ENCODE data around the gene ABHD12. TPM values are rescaled to one million over a fixed set of nuclear protein-coding genes. Genes with fewer than 3 reads are reported as not detected.

The ABHD12 gene
- total RNA-seq = 30.2 and 36.2 TPM in 2 replicates

GRCh38 chr20:25390538-25391528, at the start of gene ABHD12:
TSS of gene ABHD12 (minus strand) at chr20:25390835. CDS start at chr20:25390703, 132 bp downstream.

DNA sequence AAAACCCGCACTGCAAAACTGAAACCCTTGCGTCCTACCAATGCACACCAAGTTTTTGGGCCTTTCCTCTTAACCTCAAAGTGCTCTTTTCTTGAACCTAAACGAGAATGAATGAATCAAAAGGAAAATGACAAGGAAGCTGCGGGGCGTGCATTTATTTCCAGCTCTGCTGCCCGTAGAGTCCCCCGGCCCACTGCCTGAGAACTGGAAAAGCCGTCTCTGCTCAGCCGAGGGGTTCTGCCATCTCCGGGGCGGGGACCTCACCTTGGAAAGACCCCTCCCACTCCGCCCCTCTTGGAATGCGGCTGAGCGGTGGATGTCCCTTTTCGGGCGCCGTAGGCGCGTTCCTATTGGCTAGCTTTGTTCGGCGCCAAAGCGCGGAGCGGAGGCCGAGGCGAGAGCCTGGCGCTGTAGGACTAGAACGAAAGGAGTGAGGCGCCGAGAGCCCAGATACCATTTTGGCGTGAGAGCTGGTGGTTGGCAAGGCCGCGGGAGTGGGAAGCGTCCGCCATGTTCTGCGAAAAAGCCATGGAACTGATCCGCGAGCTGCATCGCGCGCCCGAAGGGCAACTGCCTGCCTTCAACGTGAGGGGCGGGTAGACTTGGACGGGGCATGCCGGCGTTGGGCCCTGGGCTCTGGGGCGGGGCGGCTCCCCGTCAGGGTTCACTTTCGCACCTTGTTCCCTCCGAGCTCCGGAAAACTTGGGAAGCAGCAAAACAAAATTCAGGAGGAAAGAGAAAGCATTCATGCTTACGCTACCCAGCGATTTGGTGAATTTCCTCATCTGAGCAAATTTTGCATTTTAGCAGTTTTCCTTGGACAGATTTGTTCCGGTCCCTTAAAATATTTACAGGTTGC, 16.9 kb upstream of the ABHD12 start, which contains the start of gene GINS1:
Gene GINS1, plus strand, starts transcription at position 363 of the 859 bp plus-strand sequence. Its CDS starts 148 bp downstream, at position 511.

Other genes starting within 250 kb of the ABHD12 start
- 46.4 and 55.5 TPM in 2 replicates for gene ENTPD6, start 195.1 kb downstream of the ABHD12 start, total RNA-seq
- gene PYGB, start 142.8 kb downstream of the ABHD12 start, total RNA-seq = 189 and 214 TPM in 2 replicates
- gene GINS1, start 16.8 kb upstream of the ABHD12 start, total RNA-seq = 4.0 and 8.1 TPM in 2 replicates
- 7.0 and 9.6 TPM in 2 replicates for gene NINL, start 194.7 kb upstream of the ABHD12 start, total RNA-seq
- gene NANP, start 233.2 kb upstream of the ABHD12 start, total RNA-seq = 8.3 TPM in 2 replicates